SK-N-SH (cell line): ENCODE data around the gene UGT1A10. TPM values are rescaled to one million over a fixed set of nuclear protein-coding genes. Genes with fewer than 3 reads are reported as not detected.
"Not testable (repeated sequence)": the region's sequence is repeated elsewhere in the genome, so short reads cannot be mapped to it uniquely, and the experiment has no call there.

Experiments
- CTCF ChIA-PET: fragments of 300-600, 350-600 bp; formaldehyde crosslinking; extraction: SDS; loops from one replicate; lab custom pipeline; 2021; lab: Yijun Ruan, JAX
- POLR2A ChIA-PET: fragments of 350-600 bp; sonication (Branson Sonifier 250); formaldehyde crosslinking; extraction: SDS; loops from one replicate; lab custom pipeline; 2020; ENCODE audit warnings: antibody characterized with exemption, inconsistent platforms; lab: Yijun Ruan, JAX
- DNase-seq: peaks from one replicate; pipeline ENCODE4 v3.0.0; 2012
- H2AFZ ChIP-seq: fragments of 200-600 bp; sonication (generic); 2 replicates; pipeline ENCODE4 v1.8.1; 2016; ENCODE audit warnings: antibody characterized with exemption, mild to moderate bottlenecking, low read depth
- H3F3A ChIP-seq: fragments of 200-600 bp; sonication (generic); replicated peaks from 2 replicates; pipeline ENCODE3; 2016; ENCODE audit warnings: antibody characterized with exemption, mild to moderate bottlenecking; ENCODE audit not compliant: insufficient read depth
- H3K27ac ChIP-seq, 2 experiments: fragments of 200-500 bp in 1 of 2; fragments of 200-600 bp in 1 of 2; sonication (Bioruptor generic) in 1 of 2; sonication (generic), shearing (Covaris generic) in 1 of 2; 2 replicates each; pipeline versions ENCODE4 v1.5.1 to v1.6.1; 2014 to 2016; ENCODE audit warnings: low read depth in 2 of 2, inconsistent platforms in 1 of 2, low read length in 1 of 2, mild to moderate bottlenecking in 1 of 2, mixed read lengths in 1 of 2
- H3K27me3 ChIP-seq: fragments of 200-600 bp; sonication (generic), shearing (Covaris generic); 2 replicates; pipeline ENCODE4 v1.6.1; 2016; ENCODE audit warnings: mixed run types; ENCODE audit not compliant: insufficient read depth
- H3K36me3 ChIP-seq, 2 experiments: fragments of 200-500 bp in 1 of 2; fragments of 200-600 bp in 1 of 2; sonication (Bioruptor generic) in 1 of 2; sonication (generic) in 1 of 2; replicated peaks in 1 of 2; 2 replicates each; pipeline versions ENCODE3 to v1.5.1; 2014 to 2016; ENCODE audit warnings: low read length in 1 of 2, mild to moderate bottlenecking in 1 of 2; ENCODE audit not compliant: insufficient read depth in 2 of 2, control insufficient read depth in 1 of 2
- H3K4me1 ChIP-seq, 2 experiments: fragments of 200-500 bp in 1 of 2; fragments of 200-600 bp in 1 of 2; sonication (Bioruptor generic) in 1 of 2; sonication (generic), shearing (Covaris generic) in 1 of 2; 2 replicates each; pipeline versions ENCODE4 v1.5.1 to v1.6.1; 2014 to 2016; ENCODE audit warnings: low read depth in 1 of 2, low read length in 1 of 2, mixed run types in 1 of 2; ENCODE audit not compliant: insufficient read depth in 2 of 2, control insufficient read depth in 1 of 2
- H3K4me2 ChIP-seq: fragments of 200-600 bp; sonication (generic), shearing (Covaris generic); 2 replicates; pipeline ENCODE4 v1.6.1; 2017; ENCODE audit warnings: mixed run types
- H3K4me3 ChIP-seq, 2 experiments: fragments of 200-500 bp in 1 of 2; fragments of 200-600 bp in 1 of 2; sonication (Bioruptor generic) in 1 of 2; sonication (generic), shearing (Covaris generic) in 1 of 2; 2 replicates each; pipeline versions ENCODE4 v1.5.1 to v1.8.1; 2014 to 2016; ENCODE audit warnings: low read depth in 2 of 2, inconsistent platforms in 1 of 2, low read length in 1 of 2, mild to moderate bottlenecking in 1 of 2, mixed read lengths in 1 of 2, moderate library complexity in 1 of 2
- H3K79me2 ChIP-seq: fragments of 200-600 bp; sonication (generic); 2 replicates; pipeline ENCODE4 v1.8.1; 2017; ENCODE audit warnings: mild to moderate bottlenecking; ENCODE audit not compliant: insufficient read depth
- H3K9ac ChIP-seq: fragments of 200-600 bp; sonication (generic); 2 replicates; pipeline ENCODE4 v1.6.1; 2017; ENCODE audit warnings: mixed run types
- H3K9me2 ChIP-seq: fragments of 200-600 bp; sonication (generic); 2 replicates; pipeline ENCODE4 v1.6.1; 2017; ENCODE audit warnings: mixed run types
- H3K9me3 ChIP-seq: fragments of 200-600 bp; sonication (generic); 2 replicates; pipeline ENCODE4 v1.6.1; 2017; ENCODE audit warnings: mixed run types, mild to moderate bottlenecking, moderate library complexity
- H4K20me1 ChIP-seq: fragments of 200-600 bp; sonication (generic); 2 replicates; pipeline ENCODE4 v1.6.1; 2017; ENCODE audit warnings: mild to moderate bottlenecking, mixed run types; ENCODE audit not compliant: insufficient read depth
- CHD2 ChIP-seq: fragments of 150-350 bp; IDR thresholded peaks from 2 replicates; pipeline ENCODE4 v1.6.1; 2018; ENCODE audit warnings: low read length; ENCODE audit not compliant: partially characterized antibody
- EZH2phosphoT487 ChIP-seq: fragments of 200-600 bp; sonication (generic); IDR thresholded peaks from 2 replicates; pipeline ENCODE4 v1.6.1; 2017; ENCODE audit warnings: low read depth, mixed run types, mild to moderate bottlenecking, antibody characterized with exemption, moderate library complexity, borderline replicate concordance
- FOSL2 ChIP-seq: IDR thresholded peaks from 2 replicates; pipeline ENCODE4 v1.4.0; 2012; ENCODE audit warnings: low read depth, mild to moderate bottlenecking, moderate library complexity, borderline replicate concordance
- FOXJ3 ChIP-seq: sonication (generic); formaldehyde crosslinking; IDR thresholded peaks from 2 replicates; pipeline ENCODE4 v1.5.1; 2020; ENCODE audit warnings: mild to moderate bottlenecking, missing genetic modification reagents
- GATA2 ChIP-seq: sonication (generic); formaldehyde crosslinking; IDR thresholded peaks from 2 replicates; pipeline ENCODE4 v1.5.0; 2020; ENCODE audit warnings: mild to moderate bottlenecking, missing genetic modification reagents
- RCOR1 ChIP-seq: fragments of 150-350 bp; IDR thresholded peaks from 2 replicates; pipeline ENCODE4 v1.6.1; 2017; ENCODE audit warnings: antibody characterized with exemption, low read length
- RFX5 ChIP-seq: IDR thresholded peaks from 2 replicates; pipeline ENCODE4 v1.6.1; 2012; ENCODE audit warnings: mild to moderate bottlenecking, improper control_type of control experiment, low read length
- SIN3A ChIP-seq: IDR thresholded peaks from 2 replicates; pipeline ENCODE4 v1.6.1; 2012; ENCODE audit warnings: low read depth, mild to moderate bottlenecking, low read length, moderate library complexity, borderline replicate concordance
- TCF12 ChIP-seq: IDR thresholded peaks from 2 replicates; pipeline ENCODE4 v1.4.0; 2012
- TEAD4 ChIP-seq: IDR thresholded peaks from 2 replicates; pipeline ENCODE4 v1.4.0; 2012; ENCODE audit warnings: mild to moderate bottlenecking, borderline replicate concordance; ENCODE audit not compliant: insufficient read depth
- YY1 ChIP-seq: IDR thresholded peaks from 2 replicates; pipeline ENCODE4 v1.4.0; 2012; ENCODE audit warnings: low read depth, mild to moderate bottlenecking
- WGBS: methylation state at CpG from one replicate; pipeline ENCODE4 v1.1.6; 2017; ENCODE audit warnings: low lambda C conversion rate; 5-methylcytosine and 5-hydroxymethylcytosine counted together
- polyA plus RNA-seq, 3 experiments: library from polyadenylated mRNA; depleted of rRNA; stranded (reverse); fragments of >200 nt; gene quantifications; 2 replicates each; pipeline ENCODE4 v1.2.3, GENCODE V29; 2012
- TF ChIP-seq, protein P1 (sequence below): IDR thresholded peaks from 2 replicates; pipeline ENCODE4 v1.4.0; 2012; ENCODE audit warnings: low read depth, borderline replicate concordance
- TF ChIP-seq, protein P2 (sequence below): fragments of 200-600 bp; sonication (generic); IDR thresholded peaks from 2 replicates; pipeline ENCODE4 v1.6.1; 2017; ENCODE audit warnings: antibody characterized with exemption, mild to moderate bottlenecking, moderate library complexity
- TF ChIP-seq, protein P3 (sequence below): fragments of 150-350 bp; IDR thresholded peaks from 2 replicates; pipeline ENCODE4 v1.6.1; 2016; ENCODE audit warnings: mild to moderate bottlenecking, low read depth, low read length
- TF ChIP-seq, protein P4 (sequence below): fragments of 150-350 bp; IDR thresholded peaks from 2 replicates; pipeline ENCODE4 v1.6.1; 2017; ENCODE audit warnings: antibody characterized with exemption, low read length, low read depth, borderline replicate concordance

The UGT1A10 gene
- polyA plus RNA-seq, 1 of the 3 experiments (the other 2 are of a cell fraction): not detected

DNA sequence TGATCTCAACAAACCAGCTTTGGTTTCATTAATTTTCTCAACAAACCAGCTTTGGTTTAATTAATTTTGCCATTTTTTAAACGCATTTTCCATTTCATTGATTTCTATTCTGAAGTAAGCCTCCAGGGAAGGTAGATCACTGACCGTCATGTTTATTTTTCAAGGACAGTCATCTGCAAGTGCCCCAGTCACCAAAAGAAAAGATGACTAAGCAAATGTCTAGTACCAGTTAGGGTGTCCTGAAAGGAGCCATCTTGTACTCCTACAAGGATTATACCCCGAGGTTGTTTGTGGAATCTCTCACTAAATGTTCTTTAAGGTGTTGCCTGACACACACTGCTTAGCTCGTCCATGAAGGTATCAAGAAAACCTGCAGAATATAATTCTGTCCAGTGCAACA is 25.0 kb upstream of the UGT1A10 start:
- CTCF ChIA-PET: interaction anchor here (0.9 kb wide), 1 partner anchor 16 kb away, joined by 3 read pairs; no protein-coding TSS in a partner anchor
- no peak overlapping the region for H3K4me2 ChIP-seq
- H3K36me3 ChIP-seq: no peaks in the 10 kb centered on the region
- no peaks in the 10 kb centered on the region for H3K27me3 ChIP-seq
- H3K9ac ChIP-seq: no peak overlapping the region
- no peaks in the 10 kb centered on the region for H3K9me3 ChIP-seq
- H2AFZ ChIP-seq: no peak overlapping the region
- no peak for TF ChIP-seq CHD2
- WGBS: 11% methylated on average over 4 of the region's 4 CpGs
- H3K9me2 ChIP-seq: no peaks in the 10 kb centered on the region
- no peaks in the 10 kb centered on the region for H4K20me1 ChIP-seq
- no peak overlapping the region for H3K4me3 ChIP-seq
- POLR2A ChIA-PET: no interaction called here
- H3K4me1 ChIP-seq: no peaks in the 10 kb centered on the region
- H3K79me2 ChIP-seq: no peaks in the 10 kb centered on the region
- H3K27ac ChIP-seq: no peak overlapping the region
- DNase-seq: no peak
- H3F3A ChIP-seq: no peaks in the 10 kb centered on the region

DNA sequence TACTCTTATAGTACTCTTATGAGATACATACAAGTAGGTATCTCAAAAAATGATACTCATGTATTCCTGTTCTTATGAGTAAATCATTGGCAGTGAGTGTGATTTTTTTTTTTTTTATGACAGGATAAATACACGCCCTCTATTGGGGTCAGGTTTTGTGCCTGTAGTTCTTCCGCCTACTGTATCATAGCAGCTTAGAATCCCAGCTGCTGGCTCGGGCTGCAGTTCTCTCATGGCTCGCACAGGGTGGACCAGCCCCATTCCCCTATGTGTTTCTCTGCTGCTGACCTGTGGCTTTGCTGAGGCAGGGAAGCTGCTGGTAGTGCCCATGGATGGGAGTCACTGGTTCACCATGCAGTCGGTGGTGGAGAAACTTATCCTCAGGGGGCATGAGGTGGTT is 18.8 kb upstream of the UGT1A10 start, which contains the start of gene UGT1A8:
Gene UGT1A8, plus strand, starts transcription at position 158 of the 400 bp plus-strand sequence. Its CDS starts 75 bp downstream, at position 233.
- H3K4me2 ChIP-seq, H4K20me1 ChIP-seq, H3F3A ChIP-seq, H3K36me3 ChIP-seq, H3K4me1 ChIP-seq, H3K27me3 ChIP-seq, H3K9me2 ChIP-seq, H3K9me3 ChIP-seq, H3K4me3 ChIP-seq, DNase-seq, H3K79me2 ChIP-seq, H3K9ac ChIP-seq, POLR2A ChIA-PET, H2AFZ ChIP-seq, H3K27ac ChIP-seq: not testable (repeated sequence)
- CTCF ChIA-PET: interaction anchor here (0.8 kb wide), 1 partner anchor 162 kb away, joined by 3 read pairs; no protein-coding TSS in a partner anchor
- WGBS: 61% methylated on average over 5 of the region's 5 CpGs

DNA sequence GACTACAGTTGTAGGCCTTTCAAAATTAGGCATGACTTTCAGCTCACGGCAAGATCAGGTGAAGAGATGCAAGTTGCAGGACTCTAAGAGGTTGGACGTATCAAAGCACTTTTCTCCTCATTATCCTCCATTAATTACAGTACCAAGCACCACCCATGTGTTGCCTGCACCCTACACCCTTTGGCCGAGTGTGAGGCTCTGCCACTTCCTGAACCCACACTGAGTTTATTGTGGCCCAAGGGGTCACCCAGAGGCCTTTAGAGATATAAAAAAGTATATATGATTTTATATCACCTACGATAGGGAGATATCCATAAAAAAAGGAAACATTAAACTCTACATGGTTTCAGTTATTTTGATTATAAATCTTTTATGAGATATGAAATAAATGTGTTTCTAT is 16.0 kb upstream of the UGT1A10 start:
- H2AFZ ChIP-seq: no peak overlapping the region
- no peak for TF ChIP-seq FOXJ3 (CRISPR knock-in tag)
- TF ChIP-seq, protein P1, sequence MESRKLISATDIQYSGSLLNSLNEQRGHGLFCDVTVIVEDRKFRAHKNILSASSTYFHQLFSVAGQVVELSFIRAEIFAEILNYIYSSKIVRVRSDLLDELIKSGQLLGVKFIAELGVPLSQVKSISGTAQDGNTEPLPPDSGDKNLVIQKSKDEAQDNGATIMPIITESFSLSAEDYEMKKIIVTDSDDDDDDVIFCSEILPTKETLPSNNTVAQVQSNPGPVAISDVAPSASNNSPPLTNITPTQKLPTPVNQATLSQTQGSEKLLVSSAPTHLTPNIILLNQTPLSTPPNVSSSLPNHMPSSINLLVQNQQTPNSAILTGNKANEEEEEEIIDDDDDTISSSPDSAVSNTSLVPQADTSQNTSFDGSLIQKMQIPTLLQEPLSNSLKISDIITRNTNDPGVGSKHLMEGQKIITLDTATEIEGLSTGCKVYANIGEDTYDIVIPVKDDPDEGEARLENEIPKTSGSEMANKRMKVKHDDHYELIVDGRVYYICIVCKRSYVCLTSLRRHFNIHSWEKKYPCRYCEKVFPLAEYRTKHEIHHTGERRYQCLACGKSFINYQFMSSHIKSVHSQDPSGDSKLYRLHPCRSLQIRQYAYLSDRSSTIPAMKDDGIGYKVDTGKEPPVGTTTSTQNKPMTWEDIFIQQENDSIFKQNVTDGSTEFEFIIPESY: no peak
- TF ChIP-seq SIN3A: no peak
- TF ChIP-seq TCF12: no peak
- TF ChIP-seq, protein P2, sequence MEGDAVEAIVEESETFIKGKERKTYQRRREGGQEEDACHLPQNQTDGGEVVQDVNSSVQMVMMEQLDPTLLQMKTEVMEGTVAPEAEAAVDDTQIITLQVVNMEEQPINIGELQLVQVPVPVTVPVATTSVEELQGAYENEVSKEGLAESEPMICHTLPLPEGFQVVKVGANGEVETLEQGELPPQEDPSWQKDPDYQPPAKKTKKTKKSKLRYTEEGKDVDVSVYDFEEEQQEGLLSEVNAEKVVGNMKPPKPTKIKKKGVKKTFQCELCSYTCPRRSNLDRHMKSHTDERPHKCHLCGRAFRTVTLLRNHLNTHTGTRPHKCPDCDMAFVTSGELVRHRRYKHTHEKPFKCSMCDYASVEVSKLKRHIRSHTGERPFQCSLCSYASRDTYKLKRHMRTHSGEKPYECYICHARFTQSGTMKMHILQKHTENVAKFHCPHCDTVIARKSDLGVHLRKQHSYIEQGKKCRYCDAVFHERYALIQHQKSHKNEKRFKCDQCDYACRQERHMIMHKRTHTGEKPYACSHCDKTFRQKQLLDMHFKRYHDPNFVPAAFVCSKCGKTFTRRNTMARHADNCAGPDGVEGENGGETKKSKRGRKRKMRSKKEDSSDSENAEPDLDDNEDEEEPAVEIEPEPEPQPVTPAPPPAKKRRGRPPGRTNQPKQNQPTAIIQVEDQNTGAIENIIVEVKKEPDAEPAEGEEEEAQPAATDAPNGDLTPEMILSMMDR: no peak
- no peak for TF ChIP-seq FOSL2
- no peak for TF ChIP-seq RFX5
- TF ChIP-seq, protein P3, sequence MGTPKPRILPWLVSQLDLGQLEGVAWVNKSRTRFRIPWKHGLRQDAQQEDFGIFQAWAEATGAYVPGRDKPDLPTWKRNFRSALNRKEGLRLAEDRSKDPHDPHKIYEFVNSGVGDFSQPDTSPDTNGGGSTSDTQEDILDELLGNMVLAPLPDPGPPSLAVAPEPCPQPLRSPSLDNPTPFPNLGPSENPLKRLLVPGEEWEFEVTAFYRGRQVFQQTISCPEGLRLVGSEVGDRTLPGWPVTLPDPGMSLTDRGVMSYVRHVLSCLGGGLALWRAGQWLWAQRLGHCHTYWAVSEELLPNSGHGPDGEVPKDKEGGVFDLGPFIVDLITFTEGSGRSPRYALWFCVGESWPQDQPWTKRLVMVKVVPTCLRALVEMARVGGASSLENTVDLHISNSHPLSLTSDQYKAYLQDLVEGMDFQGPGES: no peak
- TF ChIP-seq YY1: no peak
- TF ChIP-seq TEAD4: no peak
- TF ChIP-seq, protein P4, sequence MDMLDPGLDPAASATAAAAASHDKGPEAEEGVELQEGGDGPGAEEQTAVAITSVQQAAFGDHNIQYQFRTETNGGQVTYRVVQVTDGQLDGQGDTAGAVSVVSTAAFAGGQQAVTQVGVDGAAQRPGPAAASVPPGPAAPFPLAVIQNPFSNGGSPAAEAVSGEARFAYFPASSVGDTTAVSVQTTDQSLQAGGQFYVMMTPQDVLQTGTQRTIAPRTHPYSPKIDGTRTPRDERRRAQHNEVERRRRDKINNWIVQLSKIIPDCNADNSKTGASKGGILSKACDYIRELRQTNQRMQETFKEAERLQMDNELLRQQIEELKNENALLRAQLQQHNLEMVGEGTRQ: no peak
- no peak for TF ChIP-seq EZH2phosphoT487
- no peak for TF ChIP-seq GATA2 (CRISPR knock-in tag)
- no peak for TF ChIP-seq RCOR1
- TF ChIP-seq, all 33 proteins: peak for 0
- Histone ChIP-seq H3K4me1 (no peaks in the 10 kb centered on the region), H3K9me3 (no peaks in the 10 kb centered on the region), H3K4me2 (no peak overlapping the region), H3F3A (no peaks in the 10 kb centered on the region), H3K9me2 (no peaks in the 10 kb centered on the region), H3K36me3 (no peaks in the 10 kb centered on the region), H3K9ac (no peak overlapping the region), H4K20me1 (no peaks in the 10 kb centered on the region), H3K79me2 (no peaks in the 10 kb centered on the region), H3K27ac (no peak overlapping the region), H3K27me3 (no peaks in the 10 kb centered on the region), H3K4me3 (no peak overlapping the region)
- ChIA-PET POLR2A (no interaction called here), CTCF (no interaction called here)
- DNase-seq: no peak
- WGBS: 42% methylated on average over 4 of the region's 4 CpGs
